GM12891 (cell line): ENCODE results near the gene GLOD4.

Experiments used
- POLR2A ChIP-seq: IDR thresholded peaks from 2 replicates; pipeline ENCODE4 v1.6.1; 2011; ENCODE audit warnings: low read depth, low read length, control low read depth
- POLR2AphosphoS5 ChIP-seq: IDR thresholded peaks from 2 replicates; pipeline ENCODE4 v1.6.1; 2011; ENCODE audit warnings: low read depth, low read length, control low read depth

- TF ChIP-seq POLR2A (peak; percentile 27; the same call in 1 of the 2 replicates), POLR2AphosphoS5 (no peak)
Observed at GRCh38 chr17:746783-747629, 35.1 kb downstream of the GLOD4 start.
